Ramos (cell line): ENCODE data around the gene SPSB1.

Source experiments
- in situ Hi-C: fragments of 300-500 bp; cut with MboI; formaldehyde crosslinking; loops from one replicate; pipeline ENCODE4 v1.14.3; 2022; ENCODE audit warnings: low sequenced_read_pairs; ENCODE audit not compliant: unreplicated experiment

The SPSB1 gene

GRCh38 chr1:9292361-9293240 is at the start of gene SPSB1:
TSS of gene SPSB1 (plus strand) at chr1:9292894. CDS start at chr1:9355892, 62,998 bp downstream.
- in situ Hi-C loops, result no loop called here

- in situ Hi-C loops, result no loop called here
Observed at GRCh38 chr1:9243066-9243739, 49.5 kb upstream of the SPSB1 start.

DNA sequence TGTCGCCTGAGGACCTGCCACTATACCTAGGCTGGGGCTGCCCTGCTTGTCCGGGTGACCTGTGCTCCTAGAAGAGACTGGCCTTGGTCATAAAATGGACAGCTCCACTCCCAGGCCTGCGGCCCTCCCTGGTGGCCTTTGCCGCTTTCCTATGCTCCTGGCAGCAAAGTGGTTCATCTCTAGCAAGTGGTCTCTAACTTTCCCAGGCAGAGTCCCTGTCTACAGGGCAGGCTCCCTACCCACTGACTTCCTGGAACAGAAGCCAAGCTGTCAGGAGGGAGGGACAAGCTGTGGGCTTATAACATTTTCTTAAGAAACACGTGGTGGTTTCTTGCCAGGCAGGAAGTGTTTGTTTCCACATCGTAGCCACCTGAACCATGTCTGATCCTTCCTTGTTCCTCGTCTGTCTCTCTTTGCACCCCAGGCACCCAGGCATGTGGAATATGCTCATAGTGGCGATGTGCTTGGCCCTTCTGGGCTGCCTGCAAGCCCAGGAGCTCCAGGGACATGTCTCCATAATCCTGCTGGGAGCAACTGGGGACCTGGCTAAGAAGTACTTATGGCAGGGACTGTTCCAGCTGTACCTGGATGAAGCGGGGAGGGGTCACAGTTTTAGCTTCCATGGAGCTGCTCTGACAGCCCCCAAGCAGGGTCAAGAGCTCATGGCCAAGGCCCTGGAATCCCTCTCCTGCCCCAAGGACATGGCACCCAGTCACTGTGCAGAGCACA is 48.0 kb upstream of the SPSB1 start:
- in situ Hi-C loops, result no loop called here

DNA sequence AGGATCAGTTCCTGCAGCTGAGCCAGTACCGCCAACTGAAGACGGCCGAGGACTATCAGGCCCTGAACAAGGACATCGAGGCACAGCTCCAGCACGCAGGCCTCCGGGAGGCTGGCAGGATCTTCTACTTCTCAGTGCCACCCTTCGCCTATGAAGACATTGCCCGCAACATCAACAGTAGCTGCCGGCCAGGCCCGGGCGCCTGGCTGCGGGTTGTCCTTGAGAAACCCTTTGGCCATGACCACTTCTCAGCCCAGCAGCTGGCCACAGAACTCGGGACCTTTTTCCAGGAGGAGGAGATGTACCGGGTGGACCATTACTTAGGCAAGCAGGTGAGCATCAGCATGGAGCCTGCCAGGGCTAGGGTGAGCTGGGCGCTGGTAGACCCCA is 47.5 kb upstream of the SPSB1 start:
- in situ Hi-C loops, result no loop called here

GRCh38 chr1:9245661-9246060 is 47.0 kb upstream of the SPSB1 start:
- in situ Hi-C loops, result no loop called here

GRCh38 chr1:9246215-9246614 is 46.5 kb upstream of the SPSB1 start:
- in situ Hi-C loops, result no loop called here

DNA sequence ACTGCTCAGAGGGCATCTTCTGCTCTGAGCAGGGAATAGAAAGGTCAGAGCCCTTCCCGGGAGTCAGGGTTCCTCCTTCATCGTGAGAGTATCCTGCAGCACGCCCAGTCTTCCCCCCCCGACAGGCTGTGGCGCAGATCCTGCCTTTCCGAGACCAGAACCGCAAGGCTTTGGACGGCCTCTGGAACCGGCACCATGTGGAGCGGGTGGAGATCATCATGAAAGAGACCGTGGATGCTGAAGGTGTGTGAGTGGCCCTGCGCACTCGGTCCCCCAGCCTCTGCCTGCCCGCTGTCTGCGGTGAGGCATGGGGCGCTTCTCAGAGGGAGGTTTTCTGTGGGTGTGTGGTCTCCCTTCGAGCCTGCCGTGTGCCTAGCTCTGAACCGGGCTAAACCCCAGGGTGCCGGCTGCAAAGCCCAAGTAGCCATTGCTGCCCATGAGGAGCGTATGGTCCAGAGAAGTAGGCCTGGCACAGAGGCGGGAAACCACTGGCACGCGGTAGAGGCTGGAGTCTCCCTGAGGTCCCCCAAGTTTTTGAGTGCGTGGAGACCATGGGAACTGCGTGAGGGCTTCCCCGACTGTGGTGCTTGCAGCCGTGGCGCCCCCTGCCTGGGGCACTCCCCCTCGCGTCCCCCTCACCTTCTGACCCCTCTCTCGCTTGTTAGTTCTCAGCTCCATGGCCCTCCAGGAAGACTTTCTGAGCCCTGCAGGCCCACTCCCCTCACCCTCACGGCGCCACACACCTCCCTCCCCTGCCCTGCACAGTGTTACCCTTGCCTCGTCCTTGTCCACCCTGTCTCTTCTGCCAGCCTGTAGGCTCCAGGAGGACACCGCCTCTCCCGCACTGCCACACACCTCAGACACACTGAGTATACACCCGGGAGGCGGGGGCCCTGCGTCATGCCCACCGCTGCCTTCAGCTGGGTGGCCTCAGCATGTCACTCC is 45.6 kb upstream of the SPSB1 start:
- in situ Hi-C loops, result no loop called here

- in situ Hi-C loops, result no loop called here
Observed at GRCh38 chr1:9247894-9248293, 44.8 kb upstream of the SPSB1 start.

GRCh38 chr1:9248341-9249262 is 44.1 kb upstream of the SPSB1 start:
- in situ Hi-C loops, result no loop called here

DNA sequence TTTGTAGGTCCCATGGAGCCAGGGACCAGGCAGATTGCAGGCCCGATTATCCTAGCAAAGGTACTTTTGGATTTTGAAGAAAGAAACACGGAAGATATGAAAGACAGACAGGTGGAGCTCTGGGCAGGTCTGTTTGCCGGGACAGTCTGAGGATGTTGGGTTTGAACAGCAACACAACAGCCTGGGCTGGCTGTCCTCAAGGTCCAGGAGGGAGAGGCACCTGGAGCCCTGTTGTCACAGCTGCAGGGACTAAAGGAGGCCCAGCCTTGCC is 43.5 kb upstream of the SPSB1 start:
- in situ Hi-C loops, result no loop called here

DNA sequence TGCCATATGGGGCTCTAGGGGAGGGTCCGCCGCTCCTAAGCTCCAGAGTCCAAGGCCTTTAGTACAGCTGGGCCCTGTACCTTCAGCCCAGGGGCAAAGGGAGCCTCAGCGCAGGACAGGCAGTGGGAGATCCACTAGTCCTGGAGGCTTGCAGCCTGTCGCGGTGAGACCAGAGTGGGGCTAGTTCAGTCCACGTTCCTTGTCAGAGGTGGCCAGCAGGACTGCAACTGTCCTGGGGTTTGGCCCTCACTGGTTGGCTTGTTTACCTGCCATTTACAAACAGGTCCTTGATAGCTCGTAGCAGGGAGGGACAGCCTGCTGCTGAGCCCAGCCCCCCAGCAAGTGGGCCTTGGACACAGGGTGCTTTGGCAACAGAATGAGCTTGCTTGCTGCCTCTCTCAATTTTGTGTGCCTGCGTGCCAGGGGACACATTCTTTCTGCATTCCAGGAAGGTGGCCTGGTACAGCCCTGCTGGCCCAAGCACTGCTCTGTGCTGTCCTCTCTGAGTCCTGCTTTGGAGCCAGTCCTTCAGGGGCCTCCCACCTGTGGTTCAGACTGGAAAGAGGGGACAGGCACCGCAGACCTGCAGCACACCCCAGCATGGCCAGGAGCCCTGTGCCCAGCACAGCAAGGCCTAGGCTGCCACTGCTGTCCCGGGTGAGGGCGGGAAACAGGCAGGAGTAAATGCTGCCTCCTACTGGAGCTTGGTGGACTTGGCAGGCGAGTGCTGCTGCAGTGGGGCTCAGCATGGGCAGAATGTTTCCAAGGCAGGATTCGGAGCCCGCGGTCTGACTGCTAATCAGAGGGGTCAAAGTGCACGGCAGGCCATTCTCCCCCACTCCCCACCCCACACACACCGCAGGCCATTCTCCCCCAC is 42.9 kb upstream of the SPSB1 start:
- in situ Hi-C loops, result no loop called here

DNA sequence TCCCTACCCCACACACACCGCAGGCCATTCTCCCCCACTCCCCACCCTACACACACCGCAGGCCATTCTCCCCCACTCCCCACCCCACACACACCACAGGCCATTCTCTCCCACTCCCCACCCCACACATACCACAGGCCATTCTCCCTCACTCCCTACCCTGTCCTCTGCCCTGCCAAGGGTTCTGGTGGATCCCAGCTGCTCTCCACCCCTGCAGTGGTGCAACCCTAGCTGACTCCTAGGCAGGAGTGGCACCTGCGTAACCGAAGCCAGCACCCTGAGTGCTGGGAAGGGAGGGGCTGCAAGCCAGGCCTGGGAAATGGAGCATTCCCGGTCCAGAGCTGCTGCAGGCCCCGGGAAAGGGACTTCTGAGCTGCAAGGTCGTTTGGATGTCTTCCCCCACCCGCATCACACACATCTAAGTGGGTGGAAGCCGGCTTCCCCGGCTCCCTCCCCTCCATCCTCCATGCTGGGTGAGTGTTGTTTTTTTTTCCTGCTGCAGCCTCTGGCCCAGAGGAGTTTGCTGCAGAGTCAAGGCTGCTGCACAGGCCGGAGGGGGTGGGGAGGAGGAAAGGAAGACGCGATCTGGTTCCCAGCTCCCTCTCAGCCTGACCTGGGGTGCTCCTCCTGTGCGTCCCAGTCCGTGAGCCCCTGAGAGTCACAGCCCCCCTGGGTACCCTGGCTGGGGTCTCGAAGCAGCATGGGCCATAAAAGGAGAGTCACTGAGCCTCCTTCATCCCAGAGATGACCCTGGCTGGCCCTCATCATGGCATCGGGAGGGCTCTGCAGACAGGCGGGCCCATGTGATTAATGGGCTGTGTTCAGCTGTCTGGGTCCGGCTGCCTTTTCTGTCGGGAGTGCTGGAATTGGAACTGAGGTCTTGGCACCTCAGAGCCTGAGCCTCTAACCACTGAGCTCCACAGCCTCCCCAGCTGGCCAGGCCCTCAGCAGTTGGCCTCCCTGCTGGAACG is 42.0 kb upstream of the SPSB1 start:
- in situ Hi-C loops, result no loop called here

DNA sequence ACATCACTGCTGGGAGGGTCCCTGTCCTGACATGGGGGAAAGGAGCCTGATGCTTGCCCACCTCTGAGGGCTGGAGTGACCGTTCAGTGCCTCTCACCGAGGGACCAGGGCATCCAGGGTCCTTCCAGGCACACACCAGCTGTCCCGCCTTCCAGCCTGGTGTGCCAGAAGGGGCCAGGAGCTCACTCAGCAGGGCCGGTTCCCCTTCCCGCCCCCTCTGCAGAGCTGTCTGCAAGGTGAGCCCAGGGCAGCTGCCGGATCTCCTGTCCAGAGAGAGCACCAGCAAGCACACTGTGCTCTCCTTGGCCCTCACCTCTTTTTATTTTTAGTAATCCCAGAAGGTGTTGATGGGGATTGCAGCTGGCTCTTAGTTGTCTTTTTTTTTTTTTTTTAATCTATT is 41.2 kb upstream of the SPSB1 start:
- in situ Hi-C loops, result no loop called here

DNA sequence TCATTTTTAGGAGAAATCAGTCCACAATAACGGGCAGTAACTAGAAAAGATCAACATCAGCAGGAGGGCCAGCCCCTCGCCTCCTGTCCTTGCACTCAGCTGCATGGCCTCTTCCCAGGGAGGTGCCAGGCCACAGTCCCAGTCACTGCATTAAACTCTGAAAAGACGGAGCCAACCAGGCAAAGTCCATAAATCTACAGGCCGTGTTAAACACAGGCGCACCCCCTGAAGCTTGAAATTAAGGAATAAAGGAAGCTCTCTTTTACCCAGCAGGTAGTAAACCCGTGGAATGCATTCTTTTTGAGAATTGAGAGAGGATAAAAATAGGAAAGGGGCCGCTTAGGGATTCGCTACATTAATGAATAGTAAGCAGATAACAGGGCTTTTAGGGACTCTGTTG is 39.7 kb upstream of the SPSB1 start:
- in situ Hi-C loops, result no loop called here

- in situ Hi-C loops, result no loop called here
Observed at GRCh38 chr1:9253453-9254105, 39.1 kb upstream of the SPSB1 start.

- in situ Hi-C loops, result no loop called here
Observed at GRCh38 chr1:9256332-9256731, 36.4 kb upstream of the SPSB1 start.

DNA sequence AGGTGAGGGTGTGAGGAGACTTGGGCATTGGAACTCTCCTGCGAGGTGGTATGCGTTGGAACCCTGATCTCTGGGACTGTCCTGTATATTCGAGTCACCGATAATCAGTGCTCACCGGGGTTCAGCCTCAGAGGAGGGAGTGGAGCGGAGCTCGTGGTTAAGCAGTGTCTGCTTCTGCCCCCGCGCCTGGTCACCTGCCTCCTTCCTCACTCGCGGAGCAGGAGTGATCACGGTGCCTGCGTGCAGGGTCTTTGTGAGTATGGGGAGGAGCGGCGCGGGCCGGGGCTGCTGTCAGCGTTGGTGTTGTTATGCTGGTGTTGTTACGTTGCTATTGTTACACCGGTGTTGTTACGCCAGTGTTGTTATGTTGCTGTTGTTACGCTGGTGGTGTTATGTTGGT is 34.8 kb upstream of the SPSB1 start:
- in situ Hi-C loops, result no loop called here
